GM23338 (cell line): ENCODE results near the gene PEA15. TPM values are rescaled to one million over a fixed set of nuclear protein-coding genes. Genes with fewer than 3 reads are reported as not detected.

Experiments
- ATAC-seq: fragments of 200-7000 bp; cut with Tn5 transposase; 3 replicates; pipeline ENCODE4 v1.9.1; 2020
- DNase-seq: peaks from one replicate; pipeline ENCODE4 v3.0.0-alpha.2; 2015; ENCODE audit warnings: low spot score
- H2AFZ ChIP-seq: fragments of 200-600 bp; sonication (generic); 2 replicates; pipeline ENCODE4 v1.8.0; 2016; ENCODE audit warnings: antibody characterized with exemption, mild to moderate bottlenecking, moderate library complexity
- H3F3A ChIP-seq: fragments of 200-600 bp; sonication (generic); replicated peaks from 2 replicates; pipeline ENCODE4 v1.8.0; 2017; ENCODE audit warnings: antibody characterized with exemption, mixed run types, low read depth
- H3K27ac ChIP-seq: fragments of 200-600 bp; sonication (generic); 2 replicates; pipeline ENCODE4 v1.6.1; 2016; ENCODE audit warnings: low read depth
- H3K27me3 ChIP-seq: fragments of 200-600 bp; sonication (generic); 2 replicates; pipeline ENCODE4 v1.8.0; 2016; ENCODE audit warnings: mild to moderate bottlenecking, mixed run types, moderate library complexity; ENCODE audit not compliant: insufficient read depth
- H3K36me3 ChIP-seq: fragments of 200-600 bp; sonication (generic); 2 replicates; pipeline ENCODE4 v1.8.0; 2016; ENCODE audit warnings: mild to moderate bottlenecking; ENCODE audit not compliant: insufficient read depth
- H3K4me1 ChIP-seq: fragments of 200-600 bp; sonication (generic); 2 replicates; pipeline ENCODE4 v1.8.0; 2016; ENCODE audit warnings: mild to moderate bottlenecking, moderate library complexity; ENCODE audit not compliant: insufficient read depth
- H3K4me2 ChIP-seq: fragments of 200-600 bp; sonication (generic); 2 replicates; pipeline ENCODE4 v1.7.1; 2017; ENCODE audit warnings: mixed run types
- H3K4me3 ChIP-seq: fragments of 200-600 bp; sonication (generic); 2 replicates; pipeline ENCODE4 v1.6.1; 2016; ENCODE audit warnings: mixed run types
- H3K79me2 ChIP-seq: fragments of 200-600 bp; sonication (generic); replicated peaks from 2 replicates; pipeline ENCODE4 v1.8.0; 2017; ENCODE audit warnings: mild to moderate bottlenecking; ENCODE audit not compliant: insufficient read depth
- H3K9me2 ChIP-seq: fragments of 200-600 bp; sonication (generic); 2 replicates; pipeline ENCODE4 v1.8.0; 2017; ENCODE audit not compliant: insufficient read depth
- H4K20me1 ChIP-seq: fragments of 200-600 bp; sonication (generic); replicated peaks from 2 replicates; pipeline ENCODE4 v1.8.0; 2017; ENCODE audit warnings: mild to moderate bottlenecking; ENCODE audit not compliant: insufficient read depth
- H3K27ac Mint-ChIP-seq: 2 replicates; pipeline ENCODE4 v1.8.0; 2020; ENCODE audit warnings: inconsistent platforms, mild to moderate bottlenecking, moderate library complexity, mixed read lengths
- H3K27me3 Mint-ChIP-seq: 3 replicates; pipeline ENCODE4 v1.8.0; 2022; ENCODE audit warnings: low read depth, mild to moderate bottlenecking, moderate library complexity, mixed read lengths, inconsistent platforms; ENCODE audit not compliant: insufficient read depth, poor library complexity
- H3K36me3 Mint-ChIP-seq: 3 replicates; pipeline ENCODE4 v1.8.0; 2021; ENCODE audit warnings: low read depth, mild to moderate bottlenecking, inconsistent platforms, moderate library complexity, mixed read lengths
- H3K4me1 Mint-ChIP-seq: 3 replicates; pipeline ENCODE4 v1.8.0; 2020; ENCODE audit warnings: mild to moderate bottlenecking, inconsistent platforms, mixed read lengths
- H3K4me3 Mint-ChIP-seq: 3 replicates; pipeline ENCODE4 v1.8.0; 2021; ENCODE audit warnings: moderate library complexity, mild to moderate bottlenecking, inconsistent platforms, mixed read lengths
- H3K9me3 Mint-ChIP-seq: 3 replicates; pipeline ENCODE4 v1.8.0; 2020; ENCODE audit warnings: moderate library complexity, mild to moderate bottlenecking, inconsistent platforms, mixed read lengths
- CREB1 ChIP-seq: fragments of 250-450 bp; sonication (Bioruptor Pico); IDR thresholded peaks from 2 replicates; pipeline ENCODE4 v1.5.0; 2020; ENCODE audit warnings: low read depth, mild to moderate bottlenecking, moderate library complexity
- CTCF ChIP-seq, 2 experiments: fragments of 200-600 bp in 1 of 2; sonication (generic) in 1 of 2; conservative IDR thresholded peaks; 2 replicates each; pipeline versions ENCODE4 v1.5.1 to v1.6.1; 2016 to 2017; ENCODE audit warnings: antibody characterized with exemption in 2 of 2, low read depth in 2 of 2, mild to moderate bottlenecking in 2 of 2, moderate library complexity in 1 of 2
- ETS1 ChIP-seq: IDR thresholded peaks from 2 replicates; pipeline ENCODE4 v1.6.1; 2016; ENCODE audit warnings: antibody characterized with exemption
- EZH2 ChIP-seq: fragments of 200-600 bp; sonication (generic); IDR thresholded peaks from one replicate; pipeline ENCODE4 v1.8.0; 2017; ENCODE audit warnings: antibody characterized with exemption, mild to moderate bottlenecking, low read depth; ENCODE audit not compliant: unreplicated experiment
- EZH2phosphoT487 ChIP-seq: fragments of 200-600 bp; sonication (generic); IDR thresholded peaks from one replicate; pipeline ENCODE4 v1.8.1; 2018; ENCODE audit warnings: antibody characterized with exemption; ENCODE audit not compliant: unreplicated experiment
- JUNB ChIP-seq: IDR thresholded peaks from one replicate; pipeline ENCODE4 v1.6.1; 2016; ENCODE audit warnings: antibody characterized with exemption; ENCODE audit not compliant: unreplicated experiment
- NANOG ChIP-seq: IDR thresholded peaks from 2 replicates; pipeline ENCODE4 v1.6.1; 2016; ENCODE audit warnings: antibody characterized with exemption, borderline replicate concordance
- POLR2AphosphoS5 ChIP-seq: IDR thresholded peaks from 2 replicates; pipeline ENCODE4 v1.6.1; 2016; ENCODE audit warnings: antibody characterized with exemption, low read depth
- REST ChIP-seq: IDR thresholded peaks from one replicate; pipeline ENCODE4 v1.6.1; 2018; ENCODE audit warnings: antibody characterized with exemption; ENCODE audit not compliant: unreplicated experiment
- STAT1 ChIP-seq: IDR thresholded peaks from one replicate; pipeline ENCODE4 v1.6.1; 2016; ENCODE audit warnings: antibody characterized with exemption; ENCODE audit not compliant: unreplicated experiment
- ZNF331 ChIP-seq: fragments of 250-450 bp; sonication (Bioruptor Pico); IDR thresholded peaks from 2 replicates; pipeline ENCODE4 v1.5.0; 2020; ENCODE audit warnings: low read depth, mild to moderate bottlenecking, moderate library complexity
- polyA plus RNA-seq: library from polyadenylated mRNA; unstranded; fragments of >200 nt; fragmentation: Nextera tagmentation; extraction: Ambion mirVana; gene quantifications from 2 replicates; pipeline ENCODE4 v1.2.1, GENCODE V29; 2016
- total RNA-seq: library from RNA; depleted of rRNA; stranded (reverse); fragments of >200 nt; shearing (Covaris generic); gene quantifications from 2 replicates; pipeline ENCODE4 v1.2.3, GENCODE V29; 2014

PEA15 gene
- total and polyA plus RNA-seq, 2 experiments from 2014 or later: 60.3 to 80.8 TPM

GRCh38 chr1:160244209-160244608, 39.0 kb downstream of the PEA15 start:
- TF ChIP-seq POLR2AphosphoS5 (no peak), EZH2 (no peak), STAT1 (no peak)
- no peak overlapping the region for H2AFZ ChIP-seq
- H3F3A ChIP-seq: 0 out of 2 replicates have a peak, but pooled peaks cover 3% of the 10 kb centered on the region
- H3K79me2 ChIP-seq: peaks cover 71% of the 10 kb centered on the region
- H3K27ac ChIP-seq: peak overlapping the region; percentile 56
- peaks cover 20% of the 10 kb centered on the region for H3K36me3 ChIP-seq
- no peak overlapping the region for H3K4me2 ChIP-seq
- DNase-seq (no peak), ATAC-seq (no peak)
- Mint-ChIP-seq H3K36me3 (peaks cover 30% of the 10 kb centered on the region), H3K4me3 (no peak overlapping the region), H3K4me1 (peaks cover 7% of the 10 kb centered on the region; the same call in 2 of the 3 replicates), H3K27ac (no peak overlapping the region), H3K27me3 (peaks cover 2% of the 10 kb centered on the region), H3K9me3 (no peaks in the 10 kb centered on the region)
- H3K9me2 ChIP-seq: no peaks in the 10 kb centered on the region
- H3K27me3 ChIP-seq: no peaks in the 10 kb centered on the region
- H3K4me3 ChIP-seq: no peak overlapping the region
- peaks cover 36% of the 10 kb centered on the region for H4K20me1 ChIP-seq
- H3K4me1 ChIP-seq: peaks cover 5% of the 10 kb centered on the region; the same call in 1 of the 2 replicates

GRCh38 chr1:160245434-160245833, 40.2 kb downstream of the PEA15 start:
- no peak overlapping the region for H3K4me2 ChIP-seq
- peaks cover 40% of the 10 kb centered on the region for H4K20me1 ChIP-seq
- H3F3A ChIP-seq: no peaks in the 10 kb centered on the region
- ATAC-seq (no peak), DNase-seq (no peak)
- H3K9me3 Mint-ChIP-seq: no peaks in the 10 kb centered on the region
- peak overlapping the region; percentile 79; the same call in 1 of the 2 replicates for H3K27ac ChIP-seq
- peaks cover 9% of the 10 kb centered on the region for H3K36me3 ChIP-seq
- peaks cover 7% of the 10 kb centered on the region; the same call in 2 of the 3 replicates for H3K4me1 Mint-ChIP-seq
- peaks cover 83% of the 10 kb centered on the region for H3K79me2 ChIP-seq
- H3K27ac Mint-ChIP-seq: no peak overlapping the region
- no peaks in the 10 kb centered on the region for H3K27me3 ChIP-seq
- H3K4me3 Mint-ChIP-seq: no peak overlapping the region
- H3K4me3 ChIP-seq: no peak overlapping the region
- H3K9me2 ChIP-seq: no peaks in the 10 kb centered on the region
- peaks cover 5% of the 10 kb centered on the region; the same call in 1 of the 2 replicates for H3K4me1 ChIP-seq
- peaks cover 2% of the 10 kb centered on the region for H3K27me3 Mint-ChIP-seq
- peaks cover 22% of the 10 kb centered on the region for H3K36me3 Mint-ChIP-seq
- no peak overlapping the region for H2AFZ ChIP-seq
- TF ChIP-seq POLR2AphosphoS5: no peak
- TF ChIP-seq REST: no peak
- no peak for TF ChIP-seq CREB1 (CRISPR knock-in tag)
- no peak for TF ChIP-seq NANOG
- no peak for TF ChIP-seq ETS1
- no peak for TF ChIP-seq JUNB
- no peak for TF ChIP-seq EZH2phosphoT487
- no peak for TF ChIP-seq ZNF331
- TF ChIP-seq STAT1: no peak
- TF ChIP-seq CTCF (conservative IDR thresholded peaks at IDR 0.05; ENCODE audit: low read depth in 2 of 2): no peak
- TF ChIP-seq EZH2: no peak
